HG03521 (cell line): Measurements from ENCODE around the gene UNC13A.

Experiments used
- ATAC-seq: cut with Tn5 transposase; IDR thresholded peaks from one replicate; pipeline ENCODE4 v1.9.1; 2021; ENCODE audit warnings: mild to moderate bottlenecking, moderate library complexity; ENCODE audit not compliant: unreplicated experiment

The UNC13A gene

DNA sequence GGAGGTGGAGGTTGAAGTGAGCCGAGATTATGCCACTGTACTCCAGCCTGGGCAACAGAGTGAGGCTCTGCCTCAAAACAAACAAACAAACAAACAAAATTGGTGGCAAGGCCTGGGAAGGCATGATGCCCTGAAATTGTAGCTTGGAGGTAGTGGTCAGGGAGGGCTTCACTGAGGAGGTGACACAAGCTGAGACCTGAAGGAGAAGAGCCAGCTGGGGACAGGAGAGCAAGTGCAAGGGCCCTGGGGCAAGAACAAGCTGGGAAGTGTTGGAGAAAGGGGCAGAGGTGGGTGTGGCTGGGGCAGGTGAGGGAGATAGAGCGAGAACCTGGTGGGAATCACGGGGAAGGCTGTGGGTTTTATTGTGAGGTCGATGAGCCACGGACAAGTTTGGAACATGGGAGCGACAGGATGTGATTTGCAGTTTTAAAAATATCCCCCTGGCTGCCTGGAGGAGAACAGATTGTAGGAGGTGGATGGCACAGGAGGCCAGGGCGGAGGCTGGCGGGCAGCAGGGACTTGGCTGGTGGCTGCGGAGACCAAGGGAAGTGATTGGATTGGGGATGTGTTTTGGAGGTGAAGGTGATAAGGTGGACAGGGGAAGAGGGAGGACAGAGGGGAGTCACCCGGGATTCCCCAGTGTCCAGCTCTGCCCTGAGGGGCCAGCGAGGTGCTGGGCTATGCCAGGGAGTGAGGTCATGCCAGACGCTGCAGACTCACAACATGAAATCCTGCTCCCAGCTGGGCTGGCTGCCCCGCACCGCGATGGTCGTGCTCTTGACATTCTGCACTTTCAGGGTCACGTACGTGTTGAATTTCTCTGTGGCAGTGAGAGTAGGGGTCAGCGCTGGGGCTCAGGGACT lies 14.0 kb downstream of the UNC13A start:
- ATAC-seq = no peak

GRCh38 chr19:17671906-17672305 lies 16.2 kb downstream of the UNC13A start:
- ATAC-seq = no peak

- no peak for ATAC-seq
These were observed 18.7 kb downstream of the UNC13A start for GRCh38 chr19:17669419-17669818.

GRCh38 chr19:17665058-17665457 lies 23.1 kb downstream of the UNC13A start:
- ATAC-seq = no peak

- no peak for ATAC-seq
These were observed 28.2 kb downstream of the UNC13A start for GRCh38 chr19:17659996-17660395.

- no peak for ATAC-seq
These were observed 29.5 kb downstream of the UNC13A start for GRCh38 chr19:17658666-17659065.

GRCh38 chr19:17658240-17658639 lies 29.9 kb downstream of the UNC13A start:
- ATAC-seq = no peak

GRCh38 chr19:17656970-17657369 lies 31.2 kb downstream of the UNC13A start:
- no peak for ATAC-seq

- no peak for ATAC-seq
These were observed 32.2 kb downstream of the UNC13A start for GRCh38 chr19:17655751-17656472.

DNA sequence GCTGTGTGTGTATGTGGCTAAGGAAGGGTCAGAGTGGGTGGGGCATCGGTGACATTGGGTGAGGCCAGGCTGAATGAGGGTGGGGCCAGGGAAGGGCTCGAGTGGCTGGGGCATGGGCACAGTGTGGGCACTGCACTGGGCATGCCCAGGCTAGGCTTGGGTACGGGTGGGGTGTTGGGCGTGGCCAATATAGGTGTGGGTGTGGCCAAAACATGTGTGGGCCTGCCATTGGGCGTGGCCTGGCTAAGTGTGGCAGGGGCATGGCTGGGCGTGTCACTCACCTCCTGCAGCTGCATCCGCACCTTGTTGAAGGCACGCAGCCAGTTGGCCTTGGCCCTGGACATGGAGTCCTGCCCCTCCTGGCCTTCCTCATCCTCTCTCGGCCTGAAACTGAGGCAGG lies 33.2 kb downstream of the UNC13A start:
- ATAC-seq = no peak

GRCh38 chr19:17652627-17653026 lies 35.5 kb downstream of the UNC13A start:
- no peak for ATAC-seq

DNA sequence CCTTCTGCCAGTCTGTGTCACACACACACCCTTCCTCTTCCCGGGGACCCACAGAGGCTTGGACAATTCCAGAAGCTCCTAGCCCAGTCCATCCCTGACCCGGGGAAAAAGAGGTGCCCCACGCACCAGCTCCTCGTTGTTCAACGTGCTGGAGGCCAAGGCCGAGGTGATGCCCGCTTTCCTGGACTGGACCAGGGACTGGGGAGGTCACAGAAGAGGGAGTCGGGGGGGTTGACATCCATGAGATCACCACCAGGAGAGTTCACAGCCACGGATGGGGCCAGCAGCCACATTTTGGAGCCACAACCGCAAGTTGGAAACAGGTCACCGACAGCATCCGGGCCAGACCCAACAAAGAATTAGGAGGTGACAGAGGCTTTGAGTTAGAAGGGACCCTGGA lies 39.4 kb downstream of the UNC13A start:
- ATAC-seq = no peak

- ATAC-seq = no peak
These were observed 40.0 kb downstream of the UNC13A start for GRCh38 chr19:17648097-17648660.

DNA sequence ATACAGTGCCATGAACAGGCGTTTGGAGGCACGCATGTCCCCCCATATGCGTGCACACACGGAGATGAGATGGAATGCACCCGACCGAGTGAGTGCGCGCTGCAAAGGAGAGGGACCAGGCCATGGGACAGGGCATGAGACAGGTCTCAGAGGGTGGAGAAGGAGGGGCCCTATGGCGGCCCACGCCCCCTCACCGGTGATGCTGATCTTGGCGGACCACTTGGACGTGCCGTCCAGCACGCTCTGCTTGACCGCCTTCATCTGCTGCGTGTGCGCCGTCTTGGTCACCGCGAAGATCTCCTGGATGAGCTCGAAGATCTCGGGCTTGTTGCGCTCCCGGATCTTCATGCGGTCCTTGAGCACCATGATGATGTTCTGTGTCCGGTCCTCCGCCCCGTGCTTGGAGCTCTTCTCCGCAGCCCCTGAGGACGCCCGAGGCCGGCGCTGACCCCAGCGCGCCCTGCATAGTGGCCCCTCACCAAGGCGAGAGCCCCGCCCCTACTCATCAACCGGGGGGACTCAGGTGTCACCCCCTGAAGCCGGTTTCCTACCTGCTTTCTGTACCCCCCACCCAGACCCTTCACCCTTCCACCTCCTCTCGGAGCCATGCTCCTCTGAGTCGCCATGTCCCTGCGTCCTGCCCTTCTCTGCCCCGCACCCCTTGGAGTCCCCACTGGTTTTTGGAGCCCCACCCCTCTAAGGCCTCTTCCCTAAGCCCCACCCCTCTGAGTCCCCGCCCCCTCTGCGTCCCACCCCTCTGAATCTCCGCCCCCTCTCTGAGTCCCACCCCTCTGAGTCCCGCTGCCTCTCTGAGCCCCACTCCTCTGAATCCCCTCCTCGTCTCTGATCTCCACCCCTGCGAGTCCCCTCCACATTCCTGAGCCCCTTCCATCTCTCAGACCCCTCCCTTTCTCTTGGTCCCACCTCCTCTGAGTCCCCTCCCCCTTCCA lies 40.8 kb downstream of the UNC13A start:
- ATAC-seq = no peak

DNA sequence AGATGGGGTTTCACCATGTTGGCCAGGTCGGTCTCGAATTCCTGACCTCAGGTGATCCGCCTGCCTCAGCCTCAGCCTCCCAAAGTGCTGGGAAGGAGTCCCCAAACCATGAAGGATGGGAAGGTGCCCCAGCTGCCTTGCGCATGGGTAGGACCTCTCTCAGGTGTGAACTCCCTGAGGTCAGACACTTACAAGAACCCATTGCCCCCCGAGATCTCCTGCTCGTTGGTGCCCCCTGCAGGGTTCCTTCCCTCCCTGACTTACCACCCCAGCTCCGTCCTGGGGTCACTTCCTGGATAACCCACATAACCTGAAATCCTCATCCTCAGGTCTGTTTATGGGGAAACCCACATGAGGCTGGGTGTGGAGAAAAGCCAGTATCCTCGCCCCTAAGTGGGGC lies 41.7 kb downstream of the UNC13A start:
- no peak for ATAC-seq

GRCh38 chr19:17645339-17645963 lies 42.7 kb downstream of the UNC13A start:
- no peak for ATAC-seq

- ATAC-seq = no peak
These were observed 45.5 kb downstream of the UNC13A start for GRCh38 chr19:17642656-17643055.

DNA sequence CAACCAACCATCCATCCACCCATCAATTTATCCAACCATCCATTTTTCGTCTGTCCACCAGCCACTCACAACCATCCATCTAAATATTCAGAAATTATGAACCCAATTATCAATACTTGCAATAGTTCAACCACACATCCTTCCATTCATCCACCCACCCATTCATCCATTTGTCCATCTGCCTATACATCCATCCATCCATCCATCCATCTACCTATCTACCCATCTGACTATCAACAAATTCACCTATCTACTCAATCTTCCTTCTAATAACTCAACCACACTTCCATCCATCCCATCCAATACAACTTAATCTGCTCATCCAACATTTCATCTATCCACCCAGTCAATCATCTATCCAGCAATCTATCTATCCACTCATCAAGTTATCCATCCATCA lies 46.3 kb downstream of the UNC13A start:
- no peak for ATAC-seq

DNA sequence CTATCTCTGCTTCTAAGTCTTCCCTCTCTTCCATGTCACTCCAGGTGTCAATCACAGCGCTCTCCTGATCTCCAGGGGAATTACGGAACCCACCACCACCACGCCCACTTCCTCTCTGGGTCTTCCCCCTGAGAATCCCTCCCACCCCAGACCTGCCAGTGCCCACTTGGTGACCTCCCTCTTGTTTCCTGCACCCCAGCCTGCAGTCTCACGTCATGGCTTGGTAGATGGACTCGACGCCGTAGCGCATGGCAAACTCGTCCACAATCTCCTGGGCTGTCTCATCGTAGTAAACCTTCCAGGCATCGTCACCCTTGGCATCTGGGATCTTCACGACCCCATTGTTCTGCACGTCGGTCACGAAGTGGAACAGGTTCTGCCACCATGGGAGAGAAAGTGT lies 47.0 kb downstream of the UNC13A start:
- ATAC-seq = no peak

DNA sequence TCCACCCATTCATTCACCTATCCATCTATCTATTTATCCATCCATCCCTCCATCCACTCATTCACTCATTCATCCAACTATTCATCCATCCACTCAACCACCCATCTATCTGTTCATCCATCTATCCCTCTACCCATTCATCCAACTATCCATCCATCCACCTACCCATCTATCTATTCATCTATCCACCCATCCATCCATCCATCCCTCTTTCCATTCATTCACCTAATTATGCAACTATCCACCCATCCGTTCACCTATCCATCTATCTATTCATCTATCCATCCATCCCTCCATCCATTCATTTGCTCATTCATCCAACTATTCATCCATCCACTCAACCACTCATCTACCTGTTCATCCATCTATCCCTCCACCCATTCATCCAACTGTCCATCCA lies 54.5 kb downstream of the UNC13A start:
- ATAC-seq = no peak
